HL-60/S4 (cell line): ENCODE data around the gene ZBTB42.

ENCODE experiments used
- in situ Hi-C: fragments of 300-500 bp; cut with MboI; formaldehyde crosslinking; loops from 2 replicates; pipeline ENCODE4 v1.14.3; 2022; ENCODE audit warnings: low sequenced_read_pairs

Gene ZBTB42

GRCh38 chr14:104769324-104770071 is 31.4 kb upstream of the ZBTB42 start:
- in situ Hi-C loops = loop anchor here (5.0 kb wide), 1 partner anchor 53 kb away; no protein-coding TSS in a partner anchor

- in situ Hi-C loops = loop anchor here (5.0 kb wide), 1 partner anchor 52 kb away; no protein-coding TSS in a partner anchor
These were observed 30.8 kb upstream of the ZBTB42 start for GRCh38 chr14:104770072-104770579.

GRCh38 chr14:104770851-104771272 is 30.0 kb upstream of the ZBTB42 start:
- in situ Hi-C loops = loop anchor here (5.0 kb wide), 1 partner anchor 51 kb away; no protein-coding TSS in a partner anchor

- in situ Hi-C loops = loop anchor here (5.0 kb wide), 1 partner anchor 51 kb away; no protein-coding TSS in a partner anchor
These were observed 29.5 kb upstream of the ZBTB42 start for GRCh38 chr14:104771374-104771773.

- in situ Hi-C loops = loop anchor here (5.0 kb wide), 1 partner anchor 50 kb away; no protein-coding TSS in a partner anchor
These were observed 28.8 kb upstream of the ZBTB42 start for GRCh38 chr14:104771918-104772706.

GRCh38 chr14:104772707-104773504 is 28.0 kb upstream of the ZBTB42 start:
- in situ Hi-C loops = loop anchor here (5.0 kb wide), 1 partner anchor 49 kb away; no protein-coding TSS in a partner anchor

- in situ Hi-C loops = loop anchor here (5.0 kb wide), 1 partner anchor 49 kb away; no protein-coding TSS in a partner anchor
These were observed 27.1 kb upstream of the ZBTB42 start for GRCh38 chr14:104773505-104774452.

- in situ Hi-C loops = loop anchor here (5.0 kb wide), 1 partner anchor 48 kb away; no protein-coding TSS in a partner anchor
These were observed 26.3 kb upstream of the ZBTB42 start for GRCh38 chr14:104774453-104775072.

GRCh38 chr14:104775073-104775489 is 25.8 kb upstream of the ZBTB42 start:
- in situ Hi-C loops = no loop called here

GRCh38 chr14:104776481-104776880 is 24.4 kb upstream of the ZBTB42 start:
- in situ Hi-C loops = no loop called here

- in situ Hi-C loops = no loop called here
These were observed 23.7 kb upstream of the ZBTB42 start for GRCh38 chr14:104776961-104777807.

- in situ Hi-C loops = no loop called here
These were observed 23.1 kb upstream of the ZBTB42 start for GRCh38 chr14:104777808-104778249.

- in situ Hi-C loops = no loop called here
These were observed 22.1 kb upstream of the ZBTB42 start for GRCh38 chr14:104778694-104779331.

- in situ Hi-C loops = no loop called here
These were observed 21.0 kb upstream of the ZBTB42 start for GRCh38 chr14:104779776-104780512.

- in situ Hi-C loops = no loop called here
These were observed 20.3 kb upstream of the ZBTB42 start for GRCh38 chr14:104780513-104781030.

- in situ Hi-C loops = no loop called here
These were observed 19.4 kb upstream of the ZBTB42 start for GRCh38 chr14:104781271-104782077.
